Measurements from ENCODE around the gene PPP1R14C.

Gene PPP1R14C

DNA sequence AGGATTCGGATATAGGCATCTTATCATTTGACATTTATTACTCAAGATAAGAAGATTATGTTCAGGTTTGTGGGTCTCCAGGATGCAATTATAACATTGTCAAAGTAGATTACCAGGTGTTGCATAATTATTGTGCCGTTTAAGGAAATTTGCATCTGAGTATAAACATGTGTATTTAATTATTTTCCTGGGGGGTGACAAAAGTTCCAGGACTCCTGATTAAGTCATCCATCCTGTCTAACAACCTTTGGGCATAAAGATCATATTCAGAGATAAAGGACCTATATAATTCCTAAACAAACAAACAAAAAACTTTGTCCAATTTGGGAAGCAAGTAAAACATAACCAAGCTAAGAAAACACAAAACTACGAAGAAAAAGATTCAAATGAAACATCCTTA, 3.3 kb upstream of the PPP1R14C start:
- DNase-seq: no peak

GRCh38 chr6:150140236-150140969, 2.4 kb upstream of the PPP1R14C start:
- DNase-seq: no peak

DNA sequence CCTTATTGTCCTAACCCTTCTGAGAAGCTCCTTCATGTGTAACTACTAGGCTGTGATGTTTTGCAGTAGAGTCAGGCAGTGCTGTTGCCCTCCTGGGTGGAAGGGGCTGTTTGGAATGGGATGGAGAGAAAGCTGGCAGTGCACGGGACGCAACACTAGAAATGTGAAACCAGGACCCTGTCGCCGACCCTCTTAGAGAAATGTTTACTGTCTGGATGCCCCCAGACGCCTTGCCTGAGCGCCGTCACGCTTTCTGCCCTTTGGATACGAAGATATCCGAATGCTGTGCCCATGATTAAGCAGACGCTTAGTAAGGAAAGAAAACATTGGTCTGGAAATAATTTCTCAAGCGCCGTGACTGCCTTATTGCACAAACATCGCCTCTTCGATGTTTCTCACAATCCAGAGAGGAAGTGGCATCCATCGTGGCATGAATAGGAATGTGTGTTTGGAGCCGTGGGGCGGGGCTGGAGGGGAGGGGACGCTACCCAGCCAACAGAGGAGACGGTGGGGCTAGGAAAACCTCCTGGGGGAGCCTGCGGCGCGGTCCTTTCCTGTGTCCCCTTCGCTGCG, 661 bp upstream of the PPP1R14C start:
- no peak for DNase-seq

GRCh38 chr6:150143516-150144293, 861 bp downstream of the PPP1R14C start:
- DNase-seq: no peak

GRCh38 chr6:150144294-150144868, 1.5 kb downstream of the PPP1R14C start:
- no peak for DNase-seq

GRCh38 chr6:150145427-150145826, 2.6 kb downstream of the PPP1R14C start:
- no peak for DNase-seq

DNA sequence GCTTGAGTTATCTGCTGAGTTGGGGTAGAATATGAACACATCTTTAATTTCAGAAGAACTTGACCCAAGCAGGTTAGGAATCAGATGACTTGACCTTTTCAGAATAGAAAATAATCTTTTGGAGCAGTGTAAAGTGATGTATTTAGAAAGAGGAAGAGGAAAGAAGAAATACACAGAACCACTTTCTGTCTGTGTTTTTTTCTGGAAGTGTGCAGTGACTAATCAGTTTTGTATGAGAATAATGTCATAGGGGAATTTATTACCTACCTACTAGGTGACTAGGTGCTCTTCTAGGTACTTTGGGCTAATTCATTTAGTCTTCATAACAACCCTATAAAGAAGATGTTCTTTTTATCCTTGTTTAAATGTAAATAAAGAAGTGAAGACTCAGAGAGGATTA, 3.0 kb downstream of the PPP1R14C start:
- DNase-seq: no peak

GRCh38 chr6:150146436-150146835, 3.6 kb downstream of the PPP1R14C start:
- DNase-seq: no peak

GRCh38 chr6:150149146-150149545, 6.3 kb downstream of the PPP1R14C start:
- no peak for DNase-seq

- DNase-seq: no peak
Measured at GRCh38 chr6:150150458-150150820, 7.6 kb downstream of the PPP1R14C start.

DNA sequence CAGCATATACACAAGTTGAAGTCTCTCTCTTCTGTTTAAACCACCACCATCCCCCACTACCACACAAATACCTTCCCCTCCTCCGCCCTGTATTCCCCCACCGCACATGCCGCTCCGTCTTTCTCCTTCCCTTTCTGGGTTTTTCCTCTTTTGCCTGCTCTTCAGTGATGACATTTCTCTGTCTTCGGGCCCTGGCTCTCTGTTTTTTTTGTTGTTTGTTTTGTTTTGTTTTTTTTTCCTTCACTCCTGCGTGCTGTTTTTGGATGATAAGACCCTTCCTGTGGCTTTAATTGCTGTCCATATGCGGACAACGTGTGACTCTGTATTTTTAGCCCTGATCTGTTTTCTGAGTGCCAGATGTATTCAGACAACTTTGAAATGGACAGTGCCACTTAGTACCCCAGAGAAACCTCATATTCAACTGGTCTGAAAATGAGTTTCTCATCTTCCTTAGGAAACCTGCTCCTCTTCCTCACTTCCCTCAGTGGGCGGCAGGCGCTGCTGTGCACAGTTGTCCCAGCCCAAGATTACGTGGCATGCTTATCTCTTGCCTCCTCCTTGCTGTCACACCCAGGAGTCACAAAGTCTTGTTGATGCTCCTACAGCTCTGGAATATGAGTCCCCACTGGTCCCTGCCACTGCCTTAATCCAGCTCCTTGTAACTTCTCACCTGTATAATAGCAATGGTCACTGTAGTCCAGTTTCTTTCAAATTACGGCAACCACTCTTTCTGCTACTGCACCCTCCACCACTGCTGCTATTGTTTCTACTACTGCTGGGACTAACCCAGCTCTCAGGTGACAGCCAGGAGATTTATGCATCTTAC, 8.2 kb downstream of the PPP1R14C start:
- no peak for DNase-seq

GRCh38 chr6:150152891-150153876, 10.3 kb downstream of the PPP1R14C start:
- no peak for DNase-seq

- DNase-seq: no peak
Measured at GRCh38 chr6:150153905-150154492, 11.2 kb downstream of the PPP1R14C start.

GRCh38 chr6:150156460-150156859, 13.6 kb downstream of the PPP1R14C start:
- no peak for DNase-seq

GRCh38 chr6:150157081-150157480, 14.2 kb downstream of the PPP1R14C start:
- DNase-seq: no peak

DNA sequence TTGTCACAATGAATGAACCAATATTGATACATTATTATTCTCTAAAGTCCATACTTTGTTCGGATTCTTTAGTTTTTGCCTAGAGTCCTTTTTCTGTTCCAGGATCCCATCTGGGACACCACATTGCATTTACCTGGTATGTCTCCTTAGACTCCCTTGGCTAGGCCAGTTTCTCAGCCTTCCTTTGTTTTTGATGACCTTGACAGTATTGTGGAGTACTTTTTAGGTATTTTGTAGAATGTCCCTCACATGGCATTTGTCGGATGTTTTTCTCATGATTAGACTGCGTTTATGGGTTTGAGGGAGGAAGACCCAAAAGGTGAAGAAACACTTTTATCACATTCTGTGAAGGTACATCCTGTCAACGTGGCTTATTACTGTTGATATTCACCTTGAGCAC, 16.9 kb downstream of the PPP1R14C start:
- no peak for DNase-seq

DNA sequence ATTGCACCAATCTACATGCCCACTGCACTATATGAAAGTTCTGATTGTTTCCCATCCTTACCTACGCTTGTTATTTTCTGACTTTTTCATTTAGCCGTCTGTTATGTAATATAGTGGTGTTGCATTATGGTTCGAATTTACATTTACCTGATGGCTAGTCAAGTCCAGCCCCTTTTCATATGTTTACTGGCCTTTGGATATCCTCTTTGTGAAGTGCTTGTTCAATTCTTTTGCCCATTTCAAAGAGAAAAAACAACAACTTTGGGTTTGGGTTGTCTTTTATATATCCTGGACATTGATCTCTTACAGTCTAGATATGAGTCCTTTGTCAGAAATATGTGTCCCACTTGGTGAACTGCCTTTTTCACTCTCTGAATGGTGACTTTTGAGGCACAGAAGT, 21.1 kb downstream of the PPP1R14C start:
- no peak for DNase-seq

- DNase-seq: no peak
Measured at GRCh38 chr6:150165020-150165702, 22.3 kb downstream of the PPP1R14C start.

DNA sequence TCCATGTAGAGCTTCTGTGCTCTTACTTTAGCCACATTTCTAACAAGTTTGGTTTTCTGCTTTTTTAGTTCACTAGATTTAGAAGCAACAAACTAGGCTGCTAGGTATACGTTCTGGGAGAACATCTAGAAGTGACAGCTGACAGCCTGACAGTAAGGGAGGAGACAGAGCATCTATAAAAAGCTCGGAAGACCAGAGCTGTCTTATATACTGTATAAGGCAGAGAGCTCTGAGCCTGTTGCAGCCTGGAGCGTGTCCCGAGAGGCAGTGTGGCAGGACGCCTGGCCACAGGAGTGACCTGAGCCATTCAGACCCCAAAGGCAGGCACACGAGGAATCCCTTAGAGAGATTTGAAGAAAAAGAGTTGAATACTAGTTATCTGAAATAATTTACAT, 24.6 kb downstream of the PPP1R14C start:
- no peak for DNase-seq

- no peak for DNase-seq
Measured at GRCh38 chr6:150169181-150169580, 26.3 kb downstream of the PPP1R14C start.

- no peak for DNase-seq
Measured at GRCh38 chr6:150169609-150170008, 26.8 kb downstream of the PPP1R14C start.
